ENCODE measurements around the gene AXIN1. TPM values are rescaled to one million over a fixed set of nuclear protein-coding genes. Genes with fewer than 3 reads are reported as not detected.

The AXIN1 gene
- total RNA-seq, 1 experiment from 2014 or later: 32.7 TPM

GRCh38 chr16:264440-264951 is 88.0 kb downstream of the AXIN1 start:
- DNase-seq (ENCODE audit: low spot score): no peak
- peaks cover 14% of the 10 kb centered on the region for H3K36me3 ChIP-seq (ENCODE audit: insufficient read depth, low read length, poor library complexity, severe bottlenecking)
- TF ChIP-seq CTCF (conservative IDR thresholded peaks at IDR 0.05; ENCODE audit: low read depth, low read length) (no peak), EZH2 (IDR thresholded peaks at IDR 0.05; ENCODE audit: borderline replicate concordance, low read depth, low read length, poor library complexity, severe bottlenecking) (no peak)
- H3K4me1 ChIP-seq (ENCODE audit: insufficient read depth, low read length, poor library complexity, severe bottlenecking): no peaks in the 10 kb centered on the region
- ChIA-PET CTCF (no interaction called here), POLR2A (ENCODE audit: low non-redundant PET) (no interaction called here)
- no peak overlapping the region for H3K27ac ChIP-seq (ENCODE audit: low read depth, low read length, poor library complexity, severe bottlenecking)
- H3K9me3 ChIP-seq (ENCODE audit: low read depth, low read length, poor library complexity, severe bottlenecking): no peaks in the 10 kb centered on the region
- no TSS peak for BruUV-seq (replicated peaks)
- no peaks in the 10 kb centered on the region for H3K27me3 ChIP-seq (replicated peaks; ENCODE audit: insufficient read depth, low read depth, low read length, poor library complexity)
- intact Hi-C loops (cut with micrococcal nuclease; ENCODE audit: unreplicated experiment): no loop called here
- no peak overlapping the region for H3K4me3 ChIP-seq (ENCODE audit: low read depth, low read length, poor library complexity, severe bottlenecking)

GRCh38 chr16:263944-264343 is 88.6 kb downstream of the AXIN1 start:
- H3K27me3 ChIP-seq (replicated peaks; ENCODE audit: insufficient read depth, low read depth, low read length, poor library complexity): no peaks in the 10 kb centered on the region

GRCh38 chr16:263182-263774 is 89.2 kb downstream of the AXIN1 start:
- no peak overlapping the region for H3K27ac ChIP-seq (ENCODE audit: low read depth, low read length, poor library complexity, severe bottlenecking)
- TF ChIP-seq EZH2 (IDR thresholded peaks at IDR 0.05; ENCODE audit: borderline replicate concordance, low read depth, low read length, poor library complexity, severe bottlenecking): no peak
- POLR2A ChIA-PET (ENCODE audit: low non-redundant PET): no interaction called here
- no peak for DNase-seq (ENCODE audit: low spot score)
- H3K27me3 ChIP-seq (replicated peaks; ENCODE audit: insufficient read depth, low read depth, low read length, poor library complexity): no peaks in the 10 kb centered on the region
- H3K36me3 ChIP-seq (ENCODE audit: insufficient read depth, low read length, poor library complexity, severe bottlenecking): peaks cover 14% of the 10 kb centered on the region
- no peaks in the 10 kb centered on the region for H3K9me3 ChIP-seq (ENCODE audit: low read depth, low read length, poor library complexity, severe bottlenecking)
- no peak overlapping the region for H3K4me3 ChIP-seq (ENCODE audit: low read depth, low read length, poor library complexity, severe bottlenecking)
- no TSS peak for BruUV-seq (replicated peaks)
- intact Hi-C loops (cut with micrococcal nuclease; ENCODE audit: unreplicated experiment): no loop called here
- CTCF ChIA-PET: no interaction called here
- H3K4me1 ChIP-seq (ENCODE audit: insufficient read depth, low read length, poor library complexity, severe bottlenecking): no peaks in the 10 kb centered on the region

More at GRCh38 chr16:263944-264343, 88.6 kb downstream of the AXIN1 start:
- H3K4me3 ChIP-seq (ENCODE audit: low read depth, low read length, poor library complexity, severe bottlenecking): no peak overlapping the region
- POLR2A ChIA-PET (ENCODE audit: low non-redundant PET): no interaction called here
- no peaks in the 10 kb centered on the region for H3K9me3 ChIP-seq (ENCODE audit: low read depth, low read length, poor library complexity, severe bottlenecking)
- no peak for TF ChIP-seq CTCF (conservative IDR thresholded peaks at IDR 0.05; ENCODE audit: low read depth, low read length)
- no peak for TF ChIP-seq EZH2 (IDR thresholded peaks at IDR 0.05; ENCODE audit: borderline replicate concordance, low read depth, low read length, poor library complexity, severe bottlenecking)
- H3K4me1 ChIP-seq (ENCODE audit: insufficient read depth, low read length, poor library complexity, severe bottlenecking): no peaks in the 10 kb centered on the region
- DNase-seq (ENCODE audit: low spot score): no peak
- CTCF ChIA-PET: no interaction called here
- no TSS peak for BruUV-seq (replicated peaks)
- intact Hi-C loops (cut with micrococcal nuclease; ENCODE audit: unreplicated experiment): no loop called here
- peaks cover 14% of the 10 kb centered on the region for H3K36me3 ChIP-seq (ENCODE audit: insufficient read depth, low read length, poor library complexity, severe bottlenecking)
- H3K27ac ChIP-seq (ENCODE audit: low read depth, low read length, poor library complexity, severe bottlenecking): no peak overlapping the region
